ENCODE data around the gene DIAPH3. TPM values are rescaled to one million over a fixed set of nuclear protein-coding genes. Genes with fewer than 3 reads are reported as not detected.

The DIAPH3 gene
- total RNA-seq, 2 donors from 2014 or later = 23.6 to 25.7 TPM

- Mint-ChIP-seq H3K27ac (no peak overlapping the region), H3K4me1 (peaks cover 2% of the 10 kb centered on the region), H3K27me3 (ENCODE audit: insufficient read depth) (no peaks in the 10 kb centered on the region), H3K36me3 (ENCODE audit: low read depth) (peaks cover 36% of the 10 kb centered on the region), H3K4me3 (no peak overlapping the region), H3K9me3 (peaks cover 10% of the 10 kb centered on the region)
- TF ChIP-seq, protein P1, sequence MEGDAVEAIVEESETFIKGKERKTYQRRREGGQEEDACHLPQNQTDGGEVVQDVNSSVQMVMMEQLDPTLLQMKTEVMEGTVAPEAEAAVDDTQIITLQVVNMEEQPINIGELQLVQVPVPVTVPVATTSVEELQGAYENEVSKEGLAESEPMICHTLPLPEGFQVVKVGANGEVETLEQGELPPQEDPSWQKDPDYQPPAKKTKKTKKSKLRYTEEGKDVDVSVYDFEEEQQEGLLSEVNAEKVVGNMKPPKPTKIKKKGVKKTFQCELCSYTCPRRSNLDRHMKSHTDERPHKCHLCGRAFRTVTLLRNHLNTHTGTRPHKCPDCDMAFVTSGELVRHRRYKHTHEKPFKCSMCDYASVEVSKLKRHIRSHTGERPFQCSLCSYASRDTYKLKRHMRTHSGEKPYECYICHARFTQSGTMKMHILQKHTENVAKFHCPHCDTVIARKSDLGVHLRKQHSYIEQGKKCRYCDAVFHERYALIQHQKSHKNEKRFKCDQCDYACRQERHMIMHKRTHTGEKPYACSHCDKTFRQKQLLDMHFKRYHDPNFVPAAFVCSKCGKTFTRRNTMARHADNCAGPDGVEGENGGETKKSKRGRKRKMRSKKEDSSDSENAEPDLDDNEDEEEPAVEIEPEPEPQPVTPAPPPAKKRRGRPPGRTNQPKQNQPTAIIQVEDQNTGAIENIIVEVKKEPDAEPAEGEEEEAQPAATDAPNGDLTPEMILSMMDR (conservative IDR thresholded peaks at IDR 0.05) = no peak
- H3K36me3 ChIP-seq (ENCODE audit: control insufficient read depth, insufficient read depth, low read length) = peaks cover 68% of the 10 kb centered on the region
- no peak overlapping the region for H3K9ac ChIP-seq (ENCODE audit: extremely low read depth, low read length, poor library complexity, severe bottlenecking)
- 92 to 100% methylated on average over 1 of the region's 2 CpGs for WGBS, 2 experiments (ENCODE audit: insufficient coverage in 1 of 2, insufficient read length in 1 of 2)
- no peak overlapping the region for H3K27ac ChIP-seq (ENCODE audit: low read depth, low read length)
- H3K4me3 ChIP-seq (ENCODE audit: low read length) = no peak overlapping the region
- peaks cover 30% of the 10 kb centered on the region for H3K9me3 ChIP-seq (ENCODE audit: control insufficient read depth, low read length)
- no peaks in the 10 kb centered on the region for H3K4me1 ChIP-seq (ENCODE audit: control insufficient read depth, insufficient read depth, low read length)
- no peak for DNase-seq
- no peaks in the 10 kb centered on the region for H3K27me3 ChIP-seq (ENCODE audit: control insufficient read depth, insufficient read depth, low read length, poor library complexity, severe bottlenecking)
Observed at GRCh38 chr13:59957438-59957837, 206.3 kb downstream of the DIAPH3 start.

DNA sequence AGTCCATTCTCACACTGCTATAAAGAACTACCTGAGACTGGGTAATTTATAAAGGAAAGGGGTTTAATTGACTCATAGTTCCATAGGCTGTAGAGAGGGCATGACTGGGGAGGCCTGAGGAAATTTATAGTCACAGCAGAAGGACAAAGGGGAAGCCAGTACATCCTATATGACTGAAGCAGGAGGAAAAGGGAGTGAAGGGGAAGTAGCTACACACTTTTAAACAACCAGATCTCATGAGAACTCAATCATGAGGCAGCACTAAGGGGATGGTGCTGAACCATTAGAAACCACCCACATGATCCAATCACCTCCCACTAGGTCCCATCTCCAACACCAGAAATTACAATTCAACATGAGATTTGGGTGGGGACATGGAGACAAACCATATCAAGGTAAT, 209.1 kb downstream of the DIAPH3 start:
- H3K4me3 Mint-ChIP-seq = no peak overlapping the region
- peaks cover 51% of the 10 kb centered on the region for H3K36me3 ChIP-seq (ENCODE audit: control insufficient read depth, insufficient read depth, low read length)
- no peak for DNase-seq

DNA sequence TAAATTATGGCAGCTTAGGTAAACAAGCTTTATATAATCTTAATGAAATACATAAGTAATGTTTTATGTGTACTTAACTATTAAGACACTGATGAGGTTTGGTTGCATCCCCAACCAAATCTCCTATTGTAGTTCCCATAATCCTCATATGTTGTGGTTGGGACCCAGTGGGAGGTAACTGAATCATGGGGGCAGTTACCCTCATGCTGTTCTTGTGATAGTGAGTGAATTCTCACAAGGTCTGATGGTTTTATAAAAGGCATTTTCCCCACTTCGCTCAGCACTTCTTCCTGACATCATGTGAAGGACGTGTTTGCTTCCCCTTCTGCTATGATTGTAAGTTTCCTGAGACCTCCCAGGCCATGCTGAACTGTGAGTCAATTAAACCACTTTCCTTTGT, 212.7 kb downstream of the DIAPH3 start:
- H3K4me3 Mint-ChIP-seq = no peak overlapping the region
- Histone ChIP-seq H3K36me3 (ENCODE audit: control insufficient read depth, insufficient read depth, low read length) (peaks cover 36% of the 10 kb centered on the region), H3K9ac (ENCODE audit: extremely low read depth, low read length, poor library complexity, severe bottlenecking) (no peak overlapping the region), H3K9me3 (ENCODE audit: control insufficient read depth, low read length) (peaks cover 5% of the 10 kb centered on the region), H3K27ac (ENCODE audit: low read depth, low read length) (no peak overlapping the region), H3K4me3 (ENCODE audit: low read length) (no peak overlapping the region), H3K4me1 (ENCODE audit: control insufficient read depth, insufficient read depth, low read length) (peaks cover 3% of the 10 kb centered on the region), H3K27me3 (ENCODE audit: control insufficient read depth, insufficient read depth, low read length, poor library complexity, severe bottlenecking) (no peaks in the 10 kb centered on the region)
- 86 to 88% methylated on average over 2 of the region's 2 CpGs for WGBS, 2 experiments (ENCODE audit: insufficient coverage in 1 of 2, insufficient read length in 1 of 2)
- H3K9me3 Mint-ChIP-seq = peaks cover 7% of the 10 kb centered on the region
- no peaks in the 10 kb centered on the region for H3K4me1 Mint-ChIP-seq
- peaks cover 12% of the 10 kb centered on the region for H3K36me3 Mint-ChIP-seq (ENCODE audit: low read depth)
- DNase-seq = no peak
- TF ChIP-seq, protein P1 (conservative IDR thresholded peaks at IDR 0.05) = no peak
- no peak overlapping the region for H3K27ac Mint-ChIP-seq
- H3K27me3 Mint-ChIP-seq (ENCODE audit: insufficient read depth) = no peaks in the 10 kb centered on the region

More for the DNA sequence above, 209.1 kb downstream of the DIAPH3 start:
- H3K4me1 Mint-ChIP-seq = peaks cover 2% of the 10 kb centered on the region
- no peak overlapping the region for H3K27ac ChIP-seq (ENCODE audit: low read depth, low read length)
- H3K27ac Mint-ChIP-seq = no peak overlapping the region
- H3K36me3 Mint-ChIP-seq (ENCODE audit: low read depth) = peaks cover 34% of the 10 kb centered on the region
- H3K27me3 Mint-ChIP-seq (ENCODE audit: insufficient read depth) = no peaks in the 10 kb centered on the region
- H3K27me3 ChIP-seq (ENCODE audit: control insufficient read depth, insufficient read depth, low read length, poor library complexity, severe bottlenecking) = no peaks in the 10 kb centered on the region
- H3K9ac ChIP-seq (ENCODE audit: extremely low read depth, low read length, poor library complexity, severe bottlenecking) = no peak overlapping the region
- H3K9me3 Mint-ChIP-seq = peaks cover 10% of the 10 kb centered on the region
- peaks cover 22% of the 10 kb centered on the region for H3K9me3 ChIP-seq (ENCODE audit: control insufficient read depth, low read length)
- TF ChIP-seq, protein P1 (conservative IDR thresholded peaks at IDR 0.05) = no peak
- H3K4me3 ChIP-seq (ENCODE audit: low read length) = no peak overlapping the region
- peaks cover 3% of the 10 kb centered on the region for H3K4me1 ChIP-seq (ENCODE audit: control insufficient read depth, insufficient read depth, low read length)

Measured in endodermal cell (in vitro differentiated cells).